ENCODE measurements around the gene ACTN1.
"Not testable (repeated sequence)": the region's sequence is repeated elsewhere in the genome, so short reads cannot be mapped to it uniquely, and the experiment has no call there.

ACTN1 gene

GRCh38 chr14:68853749-68854148, 125.4 kb downstream of the ACTN1 start:
- no peak overlapping the region for H3K27ac ChIP-seq
- no peak; the same call in 1 of the 2 replicates for TF ChIP-seq CTCF (conservative IDR thresholded peaks at IDR 0.05)

- not testable (repeated sequence) for H3K27ac ChIP-seq
Observed at GRCh38 chr14:68852493-68852892, 126.6 kb downstream of the ACTN1 start.

GRCh38 chr14:68851078-68851477, 128.0 kb downstream of the ACTN1 start:
- TF ChIP-seq CTCF (conservative IDR thresholded peaks at IDR 0.05): no peak
- H3K27ac ChIP-seq: no peak overlapping the region

GRCh38 chr14:68849416-68849815, 129.7 kb downstream of the ACTN1 start:
- TF ChIP-seq CTCF (conservative IDR thresholded peaks at IDR 0.05): no peak
- no peak overlapping the region for H3K27ac ChIP-seq

GRCh38 chr14:68848253-68848652, 130.8 kb downstream of the ACTN1 start:
- TF ChIP-seq CTCF (conservative IDR thresholded peaks at IDR 0.05): no peak
- H3K27ac ChIP-seq: no peak overlapping the region

GRCh38 chr14:68847640-68848039, 131.5 kb downstream of the ACTN1 start:
- H3K27ac ChIP-seq: not testable (repeated sequence)

- no peak for TF ChIP-seq CTCF (conservative IDR thresholded peaks at IDR 0.05)
- no peak overlapping the region for H3K27ac ChIP-seq
Observed at GRCh38 chr14:68846466-68846865, 132.6 kb downstream of the ACTN1 start.

- peak; percentile 26; the same call in 1 of the 2 replicates for TF ChIP-seq CTCF (conservative IDR thresholded peaks at IDR 0.05)
- H3K27ac ChIP-seq: no peak overlapping the region
Observed at GRCh38 chr14:68844210-68844545, 134.9 kb downstream of the ACTN1 start.

GRCh38 chr14:68843471-68844209, 135.5 kb downstream of the ACTN1 start:
- no peak overlapping the region for H3K27ac ChIP-seq
- TF ChIP-seq CTCF (conservative IDR thresholded peaks at IDR 0.05): peak; percentile 95

Data from VCaP (cell line).